HFF-Myc (cell line): ENCODE measurements around the gene ZC3H12C.

Source experiments
- DNase-seq: peaks from one replicate; pipeline ENCODE4 v3.0.0-alpha.2; 2011; ENCODE audit warnings: low read depth; ENCODE audit errors: extremely low read depth
- H3K4me3 ChIP-seq: replicated peaks from 2 replicates; pipeline ENCODE4 v1.5.1; 2011; ENCODE audit warnings: low read depth, mild to moderate bottlenecking, control low read depth, low read length
- TF ChIP-seq, protein P1 (sequence below): IDR thresholded peaks from 2 replicates; pipeline ENCODE4 v1.5.1; 2012; ENCODE audit warnings: mild to moderate bottlenecking, low read depth, low read length, control low read depth; ENCODE audit errors: missing control alignments

ZC3H12C gene

GRCh38 chr11:110217223-110217877 is 124.2 kb downstream of the ZC3H12C start:
- TF ChIP-seq, protein P1, sequence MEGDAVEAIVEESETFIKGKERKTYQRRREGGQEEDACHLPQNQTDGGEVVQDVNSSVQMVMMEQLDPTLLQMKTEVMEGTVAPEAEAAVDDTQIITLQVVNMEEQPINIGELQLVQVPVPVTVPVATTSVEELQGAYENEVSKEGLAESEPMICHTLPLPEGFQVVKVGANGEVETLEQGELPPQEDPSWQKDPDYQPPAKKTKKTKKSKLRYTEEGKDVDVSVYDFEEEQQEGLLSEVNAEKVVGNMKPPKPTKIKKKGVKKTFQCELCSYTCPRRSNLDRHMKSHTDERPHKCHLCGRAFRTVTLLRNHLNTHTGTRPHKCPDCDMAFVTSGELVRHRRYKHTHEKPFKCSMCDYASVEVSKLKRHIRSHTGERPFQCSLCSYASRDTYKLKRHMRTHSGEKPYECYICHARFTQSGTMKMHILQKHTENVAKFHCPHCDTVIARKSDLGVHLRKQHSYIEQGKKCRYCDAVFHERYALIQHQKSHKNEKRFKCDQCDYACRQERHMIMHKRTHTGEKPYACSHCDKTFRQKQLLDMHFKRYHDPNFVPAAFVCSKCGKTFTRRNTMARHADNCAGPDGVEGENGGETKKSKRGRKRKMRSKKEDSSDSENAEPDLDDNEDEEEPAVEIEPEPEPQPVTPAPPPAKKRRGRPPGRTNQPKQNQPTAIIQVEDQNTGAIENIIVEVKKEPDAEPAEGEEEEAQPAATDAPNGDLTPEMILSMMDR = no peak
- no peak for DNase-seq

DNA sequence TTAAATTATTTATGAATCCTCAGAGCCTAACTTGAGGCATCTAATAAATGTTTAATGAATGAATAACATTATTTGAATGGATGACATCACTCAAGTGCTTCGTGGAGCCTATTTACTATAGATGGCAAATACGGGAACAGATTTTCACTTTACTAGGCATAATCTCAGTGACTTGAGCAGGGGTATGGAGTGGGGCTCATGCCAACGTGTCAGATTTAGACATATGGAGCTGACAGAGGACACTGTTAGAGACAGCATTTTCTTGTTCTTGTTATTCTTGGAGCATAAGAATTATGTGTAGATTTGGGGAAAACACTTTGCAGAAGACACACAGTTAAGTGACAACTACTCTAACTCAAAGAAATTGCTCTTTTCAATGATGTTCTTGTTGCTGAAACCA is 124.7 kb downstream of the ZC3H12C start:
- H3K4me3 ChIP-seq = no peak overlapping the region
- no peak for DNase-seq
- TF ChIP-seq, protein P1 = no peak

More at GRCh38 chr11:110217223-110217877, 124.2 kb downstream of the ZC3H12C start:
- H3K4me3 ChIP-seq = no peak overlapping the region

GRCh38 chr11:110219006-110219785 is 126.0 kb downstream of the ZC3H12C start:
- DNase-seq = no peak
- TF ChIP-seq, protein P1 = no peak
- no peak overlapping the region for H3K4me3 ChIP-seq
